Astrocyte (in vitro differentiated cells and primary cell): Measurements from ENCODE around the gene DNAJC16.

Source experiments
- EZH2 ChIP-seq: IDR thresholded peaks from 2 replicates; pipeline ENCODE4 v1.6.1; 2012; ENCODE audit warnings: mild to moderate bottlenecking, low read length, inconsistent platforms; ENCODE audit not compliant: insufficient read depth
- TF ChIP-seq, protein P1 (sequence below): IDR thresholded peaks from 2 replicates; pipeline ENCODE4 v1.5.1; 2011; ENCODE audit warnings: low read depth, mild to moderate bottlenecking, inconsistent platforms, low read length, moderate library complexity; ENCODE audit not compliant: insufficient read depth

DNA sequence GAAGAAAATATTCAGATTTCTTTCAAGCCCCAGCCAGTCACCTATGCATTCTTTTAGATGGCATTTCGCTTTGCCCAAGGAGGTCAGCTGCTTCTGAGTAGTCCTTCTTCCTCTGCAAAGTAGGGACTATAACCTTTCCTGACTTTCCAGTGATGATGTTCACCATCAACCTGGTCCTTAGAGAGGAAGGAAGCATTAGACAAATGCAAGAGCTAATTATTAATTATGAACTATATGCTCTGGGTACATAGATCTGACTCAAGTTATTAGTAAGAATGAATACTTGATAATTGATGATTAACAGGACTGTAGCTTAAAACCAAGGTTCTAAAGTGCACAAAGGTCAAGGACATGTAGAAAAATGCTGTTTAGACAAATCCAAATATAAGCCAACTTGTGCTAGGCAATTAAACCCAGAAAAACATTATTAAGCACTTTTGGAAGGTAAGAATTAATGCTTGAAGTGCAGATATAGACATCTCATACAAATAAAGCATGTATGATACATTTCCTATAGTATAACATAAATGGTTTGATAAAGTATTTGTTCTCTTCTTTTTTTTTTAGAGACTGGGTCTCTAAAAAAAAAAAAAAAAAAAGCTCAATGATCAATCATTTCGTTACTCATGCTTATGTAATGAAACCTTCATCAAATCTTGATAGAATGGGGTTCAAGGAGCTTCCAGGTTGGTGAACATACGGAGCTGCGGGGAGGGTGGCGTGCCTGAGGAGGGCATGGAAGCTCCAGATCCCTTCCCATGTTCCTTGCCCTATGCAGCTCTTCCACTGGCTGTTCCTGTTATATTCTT lies 69.4 kb downstream of the DNAJC16 start:
- TF ChIP-seq, protein P1, sequence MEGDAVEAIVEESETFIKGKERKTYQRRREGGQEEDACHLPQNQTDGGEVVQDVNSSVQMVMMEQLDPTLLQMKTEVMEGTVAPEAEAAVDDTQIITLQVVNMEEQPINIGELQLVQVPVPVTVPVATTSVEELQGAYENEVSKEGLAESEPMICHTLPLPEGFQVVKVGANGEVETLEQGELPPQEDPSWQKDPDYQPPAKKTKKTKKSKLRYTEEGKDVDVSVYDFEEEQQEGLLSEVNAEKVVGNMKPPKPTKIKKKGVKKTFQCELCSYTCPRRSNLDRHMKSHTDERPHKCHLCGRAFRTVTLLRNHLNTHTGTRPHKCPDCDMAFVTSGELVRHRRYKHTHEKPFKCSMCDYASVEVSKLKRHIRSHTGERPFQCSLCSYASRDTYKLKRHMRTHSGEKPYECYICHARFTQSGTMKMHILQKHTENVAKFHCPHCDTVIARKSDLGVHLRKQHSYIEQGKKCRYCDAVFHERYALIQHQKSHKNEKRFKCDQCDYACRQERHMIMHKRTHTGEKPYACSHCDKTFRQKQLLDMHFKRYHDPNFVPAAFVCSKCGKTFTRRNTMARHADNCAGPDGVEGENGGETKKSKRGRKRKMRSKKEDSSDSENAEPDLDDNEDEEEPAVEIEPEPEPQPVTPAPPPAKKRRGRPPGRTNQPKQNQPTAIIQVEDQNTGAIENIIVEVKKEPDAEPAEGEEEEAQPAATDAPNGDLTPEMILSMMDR, result no peak
- no peak for TF ChIP-seq EZH2
